GM18499 (cell line): ENCODE results near the gene CCL26.
"Not testable (repeated sequence)": the region's sequence is repeated elsewhere in the genome, so short reads cannot be mapped to it uniquely, and the experiment has no call there.

Experiments used
- ATAC-seq: cut with Tn5 transposase; IDR thresholded peaks from one replicate; pipeline ENCODE4 v1.9.1; 2021; ENCODE audit warnings: moderate number of reproducible peaks; ENCODE audit not compliant: insufficient read depth, unreplicated experiment

CCL26 gene

GRCh38 chr7:75739796-75740672 is 32.0 kb downstream of the CCL26 start:
- ATAC-seq: no peak

- peak; percentile 52 for ATAC-seq
These were observed 32.8 kb downstream of the CCL26 start for GRCh38 chr7:75738975-75739795.

- ATAC-seq: no peak
These were observed 33.4 kb downstream of the CCL26 start, which contains the start of gene HIP1 for GRCh38 chr7:75738604-75738974. Gene HIP1 (minus strand): TSS chr7:75738941. CDS start chr7:75738920, 21 bp downstream.

DNA sequence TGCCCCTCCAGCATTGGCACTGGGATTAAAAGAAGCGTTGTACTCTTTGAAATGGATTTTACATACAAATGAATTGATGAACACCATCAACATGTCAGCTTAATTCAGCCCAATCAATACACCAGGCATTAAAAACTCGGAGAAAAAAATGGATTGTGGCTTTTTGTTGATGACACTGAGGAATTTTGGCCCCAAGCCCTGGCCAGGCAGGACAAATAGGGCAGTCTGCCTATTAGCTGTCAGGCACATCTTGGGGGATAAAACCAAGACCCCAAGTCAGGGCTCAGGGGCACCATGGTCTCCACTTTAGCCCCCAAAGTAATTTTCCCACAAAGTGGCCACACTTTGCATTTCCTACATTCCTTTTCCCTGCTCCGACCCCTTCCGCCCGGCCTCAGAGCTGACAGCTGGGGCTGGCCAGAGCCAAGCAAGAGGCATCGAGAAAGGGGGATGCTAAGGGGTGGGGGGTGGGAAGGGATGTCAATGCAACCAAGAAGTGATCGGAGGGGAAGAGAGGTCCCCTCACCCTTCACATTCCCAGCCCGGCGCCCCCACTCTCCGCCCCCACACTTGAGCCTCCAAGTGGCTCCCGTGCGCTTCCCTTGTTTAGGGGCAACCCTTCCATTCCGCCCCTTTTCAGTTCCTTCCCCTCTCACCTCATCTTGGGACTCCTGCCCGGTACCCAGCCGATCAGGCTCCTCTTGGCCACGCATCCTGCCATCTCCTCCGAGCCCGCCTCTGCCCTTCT is 34.0 kb downstream of the CCL26 start:
- ATAC-seq: no peak

DNA sequence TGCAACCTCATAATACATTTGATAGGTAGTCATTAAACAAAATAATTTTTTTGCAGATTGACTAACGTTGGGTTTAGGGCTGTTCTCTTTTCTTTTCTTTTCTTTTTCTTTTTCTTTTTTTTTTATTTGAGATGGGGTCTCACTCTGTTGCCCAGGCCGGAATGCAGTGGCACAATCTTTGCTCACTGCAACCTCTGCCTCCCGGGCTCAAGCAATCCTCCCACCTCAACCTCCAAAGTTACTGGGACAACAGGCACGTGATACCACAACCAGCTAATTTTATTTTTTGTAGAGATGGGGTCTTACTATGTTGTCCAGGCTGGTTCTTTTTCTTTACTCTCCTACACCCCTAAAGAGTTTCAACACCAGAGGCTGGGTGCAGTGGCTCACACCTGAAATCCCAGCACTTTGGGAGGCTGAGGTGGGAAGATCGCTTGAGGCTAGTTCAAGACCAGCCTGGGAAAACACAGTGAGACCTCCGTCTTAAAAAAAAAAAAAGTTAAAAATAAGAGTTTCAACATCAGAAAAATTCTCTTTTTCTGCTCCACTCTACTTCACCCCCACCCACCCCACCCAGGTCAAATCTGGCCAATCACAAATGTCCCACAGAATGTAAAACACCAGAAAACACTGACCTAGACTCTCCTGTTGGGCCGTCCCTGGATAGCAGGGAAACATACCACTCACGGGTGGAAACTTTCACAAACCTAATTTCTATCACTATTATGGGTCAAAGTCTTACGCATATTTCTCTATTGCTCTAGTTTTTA is 36.2 kb downstream of the CCL26 start:
- ATAC-seq: no peak

DNA sequence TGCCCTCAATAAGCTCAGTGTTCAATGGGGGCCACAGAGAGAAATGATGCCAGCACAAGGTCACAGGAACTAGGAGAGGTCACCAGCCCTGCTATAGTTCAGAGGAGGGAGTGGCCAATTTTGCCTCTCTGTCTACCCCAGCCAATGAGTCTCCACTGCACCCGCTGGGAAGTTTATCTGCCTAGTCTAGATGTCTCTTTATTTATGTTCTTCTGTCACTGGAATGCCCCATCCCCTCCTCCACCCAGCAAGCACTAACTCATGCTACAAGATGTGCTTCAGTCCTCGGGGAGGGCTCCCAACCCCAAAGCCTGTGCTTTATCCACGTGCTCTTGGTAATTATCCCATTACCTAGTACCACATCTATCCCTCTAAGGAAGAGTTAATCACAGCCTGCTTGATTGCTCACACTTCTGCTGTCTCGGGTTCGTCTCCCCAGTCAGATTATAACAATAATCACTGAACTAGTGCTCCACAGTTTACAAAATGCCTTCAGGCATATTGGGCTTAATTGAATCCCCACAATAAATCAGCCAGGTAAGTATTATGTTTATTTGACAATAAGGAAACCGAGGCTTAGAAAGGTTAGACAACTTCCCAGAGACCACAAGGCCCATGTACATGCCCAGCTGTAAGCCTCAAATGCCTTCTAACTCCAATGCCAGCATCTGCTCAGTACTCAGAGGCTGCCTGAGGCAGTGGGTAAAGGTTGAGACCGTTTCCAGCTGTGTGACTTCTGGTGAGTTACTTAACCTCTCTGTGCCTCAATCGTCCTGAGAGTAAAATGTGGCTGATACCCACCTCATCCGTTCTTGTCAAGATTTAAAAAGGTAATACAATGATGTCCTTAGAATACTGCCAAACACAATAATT is 37.2 kb downstream of the CCL26 start:
- no peak for ATAC-seq

DNA sequence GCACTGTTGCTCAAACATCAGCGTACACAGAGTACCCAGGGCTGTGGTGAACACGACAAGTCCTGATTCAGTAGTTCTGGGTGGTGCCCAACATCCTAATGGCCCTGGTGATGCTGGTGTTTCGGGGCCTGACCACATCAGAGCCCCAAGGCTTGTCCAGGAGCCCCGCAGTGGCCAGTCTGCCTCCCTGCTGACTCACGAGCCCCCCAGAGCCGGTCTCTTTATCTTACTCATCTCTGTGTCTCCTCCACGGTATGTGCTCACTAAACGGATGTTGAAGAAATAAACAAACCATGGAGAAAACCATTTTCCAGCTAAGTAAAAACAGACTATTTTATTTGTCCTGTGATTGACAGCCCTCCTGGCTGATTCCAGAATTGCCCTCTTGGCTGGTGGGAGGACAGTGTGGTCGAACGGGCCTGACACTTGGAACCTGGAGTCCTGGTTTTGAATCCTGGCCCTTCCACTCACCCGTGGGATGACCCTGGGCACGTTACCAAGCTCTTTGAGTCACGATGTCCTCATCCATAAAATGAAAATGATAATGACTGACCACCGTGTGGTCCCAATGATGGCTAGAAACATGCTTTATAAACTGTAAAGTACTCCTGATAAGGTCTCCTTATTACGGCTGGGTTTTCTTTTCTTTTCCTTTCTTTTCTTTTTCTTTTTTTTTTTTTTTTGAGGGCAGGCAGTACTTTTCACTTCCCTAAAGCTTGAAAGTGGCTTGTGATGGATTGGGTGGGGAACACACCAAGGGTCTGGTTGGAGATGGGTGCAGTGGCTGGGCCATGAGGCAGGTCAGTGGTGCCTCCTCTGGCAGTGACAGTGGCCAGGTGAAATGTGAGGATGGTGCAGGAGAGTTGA is 39.0 kb downstream of the CCL26 start:
- ATAC-seq: no peak

DNA sequence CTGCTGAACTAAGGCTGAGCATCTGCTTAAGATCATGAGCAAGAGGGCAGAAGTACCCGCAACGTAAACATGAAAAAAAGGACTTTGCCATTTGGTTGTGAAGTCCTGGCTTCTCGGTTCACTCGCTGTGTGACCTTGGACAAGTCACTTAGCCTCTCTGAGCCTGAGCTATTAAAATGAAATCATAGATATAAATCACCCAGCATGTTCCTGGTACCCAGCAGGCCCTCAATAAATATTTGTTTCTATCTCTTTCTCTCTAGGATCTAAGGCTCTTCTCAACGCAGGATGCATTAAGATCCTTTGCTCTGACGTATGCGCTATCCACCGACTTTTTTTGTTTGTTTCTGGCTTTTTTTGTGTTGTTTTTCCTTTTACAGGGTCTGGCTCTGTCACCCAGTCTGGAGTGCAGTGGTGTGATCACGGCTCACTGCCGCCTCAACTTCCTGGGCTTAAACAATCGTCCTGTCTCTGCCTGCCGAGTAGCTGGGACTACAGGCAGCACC is 39.9 kb downstream of the CCL26 start:
- ATAC-seq: no peak

DNA sequence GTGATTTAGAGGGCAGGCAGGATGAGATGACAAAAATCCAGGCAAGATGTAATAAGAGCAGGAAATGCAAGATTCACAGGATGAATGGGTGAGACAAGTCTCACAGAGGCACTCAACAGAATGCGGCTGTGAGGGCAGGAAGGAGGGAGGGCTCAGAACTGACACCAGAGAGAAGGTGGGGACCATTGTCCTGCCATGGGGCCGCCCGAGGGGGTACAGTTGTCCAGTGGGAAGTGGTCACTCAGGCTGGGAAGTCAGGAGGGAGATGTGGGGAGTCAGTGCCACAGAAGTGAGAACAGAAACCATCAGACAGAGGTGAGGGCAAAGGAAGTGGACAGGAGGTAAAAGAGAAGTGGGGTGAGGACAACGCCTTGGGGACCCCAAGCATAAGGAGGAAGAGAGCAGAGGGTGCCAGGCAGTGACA is 42.1 kb downstream of the CCL26 start:
- ATAC-seq: no peak

- no peak for ATAC-seq
These were observed 44.0 kb downstream of the CCL26 start for GRCh38 chr7:75727881-75728593.

GRCh38 chr7:75727351-75727750 is 44.7 kb downstream of the CCL26 start:
- ATAC-seq: not testable (repeated sequence)

DNA sequence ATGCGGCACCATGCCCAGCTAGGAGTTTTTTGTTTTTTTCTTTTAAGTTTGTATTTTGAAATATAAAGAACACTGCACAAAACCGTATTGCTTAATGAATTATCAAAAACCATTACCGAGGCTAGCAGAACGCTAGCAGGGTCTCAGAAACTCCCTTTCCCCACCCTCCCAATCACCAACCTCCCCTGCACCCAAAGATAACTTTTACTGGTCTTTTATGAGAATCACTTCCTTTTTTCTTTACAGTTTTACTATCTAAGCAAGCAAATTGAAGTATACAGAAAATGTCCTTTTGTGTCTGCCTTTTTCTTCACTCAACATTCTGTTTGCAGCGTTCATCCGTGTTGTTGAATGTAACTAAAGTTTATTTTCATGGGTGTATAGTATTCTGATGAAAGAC is 46.7 kb downstream of the CCL26 start:
- no peak for ATAC-seq

DNA sequence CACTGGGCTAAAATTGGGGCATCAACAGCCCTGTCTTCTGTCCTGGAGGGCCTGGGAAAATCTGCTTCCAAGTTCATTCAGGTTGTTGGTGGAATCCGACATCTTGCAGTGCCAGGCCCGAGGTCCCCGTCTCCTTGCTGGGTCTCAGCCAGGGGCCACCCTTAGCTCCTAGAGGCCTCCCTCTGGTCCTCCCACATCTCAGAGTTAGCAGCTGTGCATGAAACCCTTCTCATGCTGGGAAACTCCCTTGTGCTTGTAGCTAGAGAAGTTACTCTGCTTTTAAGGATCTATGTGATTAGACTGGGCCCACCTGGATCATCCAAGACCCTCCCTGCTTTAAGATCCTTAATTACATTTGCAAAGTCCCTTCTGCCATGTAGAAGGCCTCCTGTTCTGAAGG is 48.6 kb downstream of the CCL26 start:
- ATAC-seq: no peak

GRCh38 chr7:75722373-75722772 is 49.6 kb downstream of the CCL26 start:
- no peak for ATAC-seq

- ATAC-seq: not testable (repeated sequence)
These were observed 50.1 kb downstream of the CCL26 start for GRCh38 chr7:75721922-75722321.

GRCh38 chr7:75721426-75721825 is 50.6 kb downstream of the CCL26 start:
- no peak for ATAC-seq

GRCh38 chr7:75719626-75720025 is 52.4 kb downstream of the CCL26 start:
- no peak for ATAC-seq
